ENCODE results near the gene ITGB2. TPM values are rescaled to one million over a fixed set of nuclear protein-coding genes. Genes with fewer than 3 reads are reported as not detected.

Gene ITGB2
- total RNA-seq, 4 donors from 2014 or later: 55.8 to 1,044 (median 162) TPM

DNA sequence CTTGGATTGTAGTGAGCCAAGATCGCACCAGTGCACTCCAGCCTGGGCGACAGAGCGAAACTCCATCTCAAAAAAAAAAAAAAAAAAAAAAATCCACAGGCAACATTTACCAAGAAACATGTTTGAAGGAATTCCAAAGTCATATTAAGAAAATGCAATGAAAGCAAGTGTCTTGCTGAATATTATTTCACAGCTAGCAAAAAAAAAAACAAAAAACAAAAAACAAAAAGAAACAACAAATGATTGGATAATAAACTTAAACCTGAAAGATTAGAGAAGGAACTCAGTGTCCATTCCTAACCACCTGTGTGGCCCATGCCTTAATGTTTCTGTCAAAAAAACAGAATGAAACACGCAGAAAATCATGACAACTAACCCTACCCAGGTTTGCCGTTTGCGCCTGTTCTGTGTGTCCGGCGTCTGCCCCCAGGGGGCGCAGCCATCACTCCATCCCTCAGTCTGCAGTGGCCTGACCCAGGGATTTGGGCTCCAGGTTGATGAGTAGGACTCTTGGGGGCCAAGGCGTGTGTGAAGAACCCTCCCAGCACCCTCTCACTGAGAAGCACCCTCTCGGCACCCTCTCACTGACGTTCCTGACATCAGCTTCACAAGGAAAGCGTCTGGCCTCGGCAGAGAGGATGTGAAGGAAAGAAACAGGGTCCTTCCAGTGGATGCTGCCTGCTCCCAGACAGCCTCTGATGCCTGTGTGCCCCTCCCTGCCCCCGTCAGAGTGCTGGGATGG lies 28.0 kb downstream of the ITGB2 start:
- TF ChIP-seq CTCF (IDR thresholded peaks at IDR 0.05; ENCODE audit: low read depth): no peak

- TF ChIP-seq CTCF (IDR thresholded peaks at IDR 0.05; ENCODE audit: low read depth): no peak
Observed at GRCh38 chr21:44892095-44892494, 28.6 kb downstream of the ITGB2 start.

- no peak for TF ChIP-seq CTCF (IDR thresholded peaks at IDR 0.05; ENCODE audit: low read depth)
Observed at GRCh38 chr21:44891631-44892031, 29.1 kb downstream of the ITGB2 start.

- TF ChIP-seq CTCF (IDR thresholded peaks at IDR 0.05; ENCODE audit: low read depth): no peak
Observed at GRCh38 chr21:44890961-44891541, 29.6 kb downstream of the ITGB2 start.

DNA sequence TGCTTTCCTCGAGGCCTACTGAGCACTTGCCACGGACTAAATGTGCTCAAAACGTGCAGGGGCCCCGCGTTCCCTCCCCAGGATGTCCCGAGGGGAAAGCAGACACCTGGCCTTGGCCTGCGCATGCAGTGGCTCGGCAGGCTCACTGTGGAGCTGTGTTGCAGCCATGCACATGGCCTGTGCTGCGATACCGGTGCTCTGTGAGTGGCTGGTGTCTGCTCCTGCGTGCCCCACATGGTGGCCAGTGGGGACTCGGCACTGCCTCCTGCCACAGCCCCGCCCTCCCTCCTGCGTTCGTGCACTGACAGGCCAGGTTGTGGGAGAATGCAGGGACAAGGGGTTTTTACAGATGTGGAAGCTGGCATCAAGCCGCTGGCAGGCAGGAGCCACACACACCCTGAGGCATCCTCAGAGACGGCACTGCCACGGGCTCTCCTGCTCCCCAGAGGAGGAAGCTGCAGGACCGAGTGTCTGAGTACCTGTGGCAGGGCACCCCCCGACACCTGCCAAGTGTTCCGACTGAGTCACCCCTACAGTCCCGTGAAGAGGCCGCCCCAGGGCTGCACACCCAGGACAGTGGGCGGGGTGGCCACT lies 30.3 kb downstream of the ITGB2 start:
- TF ChIP-seq CTCF (IDR thresholded peaks at IDR 0.05; ENCODE audit: low read depth): no peak

DNA sequence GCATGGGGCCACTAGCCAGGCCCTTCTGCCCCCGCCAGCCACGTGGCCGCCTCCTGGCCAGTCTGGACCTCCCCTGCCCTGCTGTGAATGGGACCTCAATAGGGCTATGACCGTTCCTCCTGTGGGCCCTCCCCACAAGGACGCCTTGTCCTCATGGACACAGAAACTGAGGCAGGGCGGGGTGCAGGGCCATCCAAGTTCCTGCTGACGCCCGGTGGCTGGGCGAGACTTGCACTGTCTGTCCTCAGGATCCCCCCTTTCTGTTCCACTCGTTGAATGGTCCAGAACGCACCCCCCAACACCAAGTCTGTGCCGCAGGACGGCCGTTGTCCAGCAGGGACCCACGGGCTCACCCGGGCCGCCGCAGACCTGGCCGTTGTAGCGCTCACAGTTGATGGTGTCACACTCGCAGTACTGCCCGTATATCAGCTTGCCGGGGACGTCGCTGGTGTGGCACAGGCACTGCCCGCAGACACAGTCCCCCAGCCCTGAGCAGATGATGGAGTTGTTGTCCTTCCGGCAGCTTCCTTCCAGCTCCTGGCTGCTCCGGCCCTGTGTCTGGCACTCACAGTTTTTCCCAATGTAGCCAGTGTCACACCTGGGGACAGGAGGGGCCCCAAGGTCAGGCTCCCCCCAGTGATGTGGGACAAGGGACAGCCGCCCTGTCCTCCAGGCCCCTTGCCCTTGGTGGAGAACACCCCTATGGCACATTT lies 30.9 kb downstream of the ITGB2 start:
- TF ChIP-seq CTCF (IDR thresholded peaks at IDR 0.05; ENCODE audit: low read depth): no peak
